ENCODE results near the gene FIS1.

DNA sequence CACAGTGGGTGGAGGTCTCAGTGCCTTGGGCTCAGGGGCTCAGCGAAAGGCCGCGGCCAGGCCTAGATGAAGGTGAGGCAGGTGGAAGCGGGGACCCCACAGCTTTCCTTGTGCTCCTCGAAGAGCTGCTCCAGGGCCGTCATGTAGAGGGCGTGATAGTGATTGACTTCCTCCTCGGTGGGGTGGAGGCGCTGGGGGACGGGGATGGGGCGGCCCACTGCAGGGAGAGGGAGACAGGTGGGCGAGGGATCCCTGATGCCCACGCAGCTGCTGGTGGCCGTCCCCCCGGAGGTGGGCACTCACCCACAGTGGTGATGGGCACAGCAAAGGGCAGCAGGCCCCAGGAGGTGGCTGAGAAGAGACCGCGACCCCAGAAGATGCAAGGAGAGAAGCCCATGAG, 49.0 kb downstream of the FIS1 start:
- TF ChIP-seq MTA3 (IDR thresholded peaks at IDR 0.05; ENCODE audit: borderline replicate concordance, low read length) (no peak), CHD1 (IDR thresholded peaks at IDR 0.05; ENCODE audit: low read depth, low read length) (no peak), KDM1A (IDR thresholded peaks at IDR 0.05; ENCODE audit: borderline replicate concordance) (no peak), RFX5 (IDR thresholded peaks at IDR 0.05; ENCODE audit: low read depth, low read length) (no peak), POLR2AphosphoS2 (IDR thresholded peaks at IDR 0.05; ENCODE audit: low read depth, low read length) (no peak), POLR2AphosphoS5 (IDR thresholded peaks at IDR 0.05; ENCODE audit: low read length) (no peak), GATAD2B (conservative IDR thresholded peaks at IDR 0.05; ENCODE audit: low read depth) (no peak)
- TF ChIP-seq, protein P1, sequence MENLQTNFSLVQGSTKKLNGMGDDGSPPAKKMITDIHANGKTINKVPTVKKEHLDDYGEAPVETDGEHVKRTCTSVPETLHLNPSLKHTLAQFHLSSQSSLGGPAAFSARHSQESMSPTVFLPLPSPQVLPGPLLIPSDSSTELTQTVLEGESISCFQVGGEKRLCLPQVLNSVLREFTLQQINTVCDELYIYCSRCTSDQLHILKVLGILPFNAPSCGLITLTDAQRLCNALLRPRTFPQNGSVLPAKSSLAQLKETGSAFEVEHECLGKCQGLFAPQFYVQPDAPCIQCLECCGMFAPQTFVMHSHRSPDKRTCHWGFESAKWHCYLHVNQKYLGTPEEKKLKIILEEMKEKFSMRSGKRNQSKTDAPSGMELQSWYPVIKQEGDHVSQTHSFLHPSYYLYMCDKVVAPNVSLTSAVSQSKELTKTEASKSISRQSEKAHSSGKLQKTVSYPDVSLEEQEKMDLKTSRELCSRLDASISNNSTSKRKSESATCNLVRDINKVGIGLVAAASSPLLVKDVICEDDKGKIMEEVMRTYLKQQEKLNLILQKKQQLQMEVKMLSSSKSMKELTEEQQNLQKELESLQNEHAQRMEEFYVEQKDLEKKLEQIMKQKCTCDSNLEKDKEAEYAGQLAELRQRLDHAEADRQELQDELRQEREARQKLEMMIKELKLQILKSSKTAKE (IDR thresholded peaks at IDR 0.05; ENCODE audit: low read depth, poor library complexity, severe bottlenecking) = no peak
- TF ChIP-seq, protein P2, sequence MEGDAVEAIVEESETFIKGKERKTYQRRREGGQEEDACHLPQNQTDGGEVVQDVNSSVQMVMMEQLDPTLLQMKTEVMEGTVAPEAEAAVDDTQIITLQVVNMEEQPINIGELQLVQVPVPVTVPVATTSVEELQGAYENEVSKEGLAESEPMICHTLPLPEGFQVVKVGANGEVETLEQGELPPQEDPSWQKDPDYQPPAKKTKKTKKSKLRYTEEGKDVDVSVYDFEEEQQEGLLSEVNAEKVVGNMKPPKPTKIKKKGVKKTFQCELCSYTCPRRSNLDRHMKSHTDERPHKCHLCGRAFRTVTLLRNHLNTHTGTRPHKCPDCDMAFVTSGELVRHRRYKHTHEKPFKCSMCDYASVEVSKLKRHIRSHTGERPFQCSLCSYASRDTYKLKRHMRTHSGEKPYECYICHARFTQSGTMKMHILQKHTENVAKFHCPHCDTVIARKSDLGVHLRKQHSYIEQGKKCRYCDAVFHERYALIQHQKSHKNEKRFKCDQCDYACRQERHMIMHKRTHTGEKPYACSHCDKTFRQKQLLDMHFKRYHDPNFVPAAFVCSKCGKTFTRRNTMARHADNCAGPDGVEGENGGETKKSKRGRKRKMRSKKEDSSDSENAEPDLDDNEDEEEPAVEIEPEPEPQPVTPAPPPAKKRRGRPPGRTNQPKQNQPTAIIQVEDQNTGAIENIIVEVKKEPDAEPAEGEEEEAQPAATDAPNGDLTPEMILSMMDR (IDR thresholded peaks at IDR 0.05 in 2 of 3, conservative IDR thresholded peaks at IDR 0.05 in 1 of 3; ENCODE audit: control insufficient read depth in 2 of 3, extremely low read depth in 1 of 3, insufficient read depth in 1 of 3, low read depth in 3 of 3, low read length in 3 of 3) = no peak
